ENCODE measurements around the gene NSF. TPM values are rescaled to one million over a fixed set of nuclear protein-coding genes. Genes with fewer than 3 reads are reported as not detected.

NSF gene
- total RNA-seq, 4 donors from 2014 or later: 14.9 to 31.8 (median 18.7) TPM

DNA sequence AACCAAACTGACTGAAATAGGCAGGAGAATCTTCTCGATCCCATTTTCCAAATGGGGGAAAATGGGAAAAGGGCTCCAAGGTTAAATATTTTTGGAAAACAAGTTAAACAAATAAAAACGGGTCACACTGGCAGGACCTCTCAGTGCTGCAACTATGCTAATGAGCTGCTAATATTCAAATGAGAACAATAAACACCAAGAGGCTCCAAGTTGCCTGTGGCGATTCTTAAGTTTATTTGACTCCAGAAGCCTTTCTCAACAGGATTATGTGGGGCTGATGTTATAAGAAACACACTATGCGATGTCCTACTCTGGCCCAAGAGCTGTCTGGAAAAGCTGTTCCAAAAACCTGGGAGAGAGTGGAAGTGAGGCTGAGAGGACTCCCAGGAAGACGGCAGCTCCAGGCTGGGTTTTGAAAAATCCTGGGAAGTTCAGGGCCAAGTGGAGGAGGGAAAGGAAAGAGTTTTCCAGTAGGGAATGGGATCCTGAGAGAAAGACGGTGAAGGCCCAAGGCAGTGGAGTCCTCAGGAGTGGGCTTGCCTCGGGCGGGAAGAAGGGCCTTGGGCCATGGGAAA is 206.6 kb downstream of the NSF start:
- WGBS, 2 donors: 54 to 58% methylated on average over 8 of the region's 8 CpGs
- DNase-seq (ENCODE audit: low spot score in 2 of 2): no peak
- H3K27ac ChIP-seq: no peak overlapping the region
- H3K4me3 ChIP-seq: no peak overlapping the region
- H3K4me1 ChIP-seq: no peaks in the 10 kb centered on the region
- TF ChIP-seq POLR2A (IDR thresholded peaks at IDR 0.05) (no peak), EP300 (IDR thresholded peaks at IDR 0.05) (no peak)
- TF ChIP-seq, protein P1, sequence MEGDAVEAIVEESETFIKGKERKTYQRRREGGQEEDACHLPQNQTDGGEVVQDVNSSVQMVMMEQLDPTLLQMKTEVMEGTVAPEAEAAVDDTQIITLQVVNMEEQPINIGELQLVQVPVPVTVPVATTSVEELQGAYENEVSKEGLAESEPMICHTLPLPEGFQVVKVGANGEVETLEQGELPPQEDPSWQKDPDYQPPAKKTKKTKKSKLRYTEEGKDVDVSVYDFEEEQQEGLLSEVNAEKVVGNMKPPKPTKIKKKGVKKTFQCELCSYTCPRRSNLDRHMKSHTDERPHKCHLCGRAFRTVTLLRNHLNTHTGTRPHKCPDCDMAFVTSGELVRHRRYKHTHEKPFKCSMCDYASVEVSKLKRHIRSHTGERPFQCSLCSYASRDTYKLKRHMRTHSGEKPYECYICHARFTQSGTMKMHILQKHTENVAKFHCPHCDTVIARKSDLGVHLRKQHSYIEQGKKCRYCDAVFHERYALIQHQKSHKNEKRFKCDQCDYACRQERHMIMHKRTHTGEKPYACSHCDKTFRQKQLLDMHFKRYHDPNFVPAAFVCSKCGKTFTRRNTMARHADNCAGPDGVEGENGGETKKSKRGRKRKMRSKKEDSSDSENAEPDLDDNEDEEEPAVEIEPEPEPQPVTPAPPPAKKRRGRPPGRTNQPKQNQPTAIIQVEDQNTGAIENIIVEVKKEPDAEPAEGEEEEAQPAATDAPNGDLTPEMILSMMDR (IDR thresholded peaks at IDR 0.05): no peak
- H3K27me3 ChIP-seq: peaks cover 0 to 30% of the 10 kb centered on the region in 2 donors
- no peaks in the 10 kb centered on the region for H3K36me3 ChIP-seq
- no peaks in the 10 kb centered on the region for H3K9me3 ChIP-seq

DNA sequence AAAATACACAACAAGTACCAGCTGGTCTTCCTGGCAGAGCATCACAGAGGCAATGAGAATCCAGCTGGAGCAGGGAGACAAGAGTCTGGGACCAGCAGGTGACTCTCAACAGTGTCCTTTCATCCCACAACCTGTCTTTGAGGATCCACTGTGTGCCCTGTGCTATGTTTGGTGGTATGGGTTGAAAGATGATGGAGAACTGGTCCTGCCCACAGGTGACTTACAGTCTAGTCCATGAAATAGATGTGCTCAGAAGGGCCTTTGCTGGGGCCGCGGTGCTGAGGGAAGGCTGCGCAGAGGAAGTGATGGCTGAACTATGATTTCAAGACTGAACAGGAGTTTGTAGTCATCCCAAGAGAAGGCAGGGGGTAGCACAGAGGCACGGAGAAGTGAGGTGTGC is 210.1 kb downstream of the NSF start:
- TF ChIP-seq, protein P1 (IDR thresholded peaks at IDR 0.05): no peak
- TF ChIP-seq EP300 (IDR thresholded peaks at IDR 0.05): no peak
- no peak for TF ChIP-seq POLR2A (IDR thresholded peaks at IDR 0.05)
- Histone ChIP-seq H3K36me3 (no peaks in the 10 kb centered on the region), H3K4me1 (no peaks in the 10 kb centered on the region), H3K27ac (no peak overlapping the region), H3K9me3 (peaks cover 0 to 5% (median 0%) of the 10 kb centered on the region in 4 donors), H3K4me3 (no peak overlapping the region), H3K27me3 (peaks cover 0 to 16% of the 10 kb centered on the region in 2 donors)
- DNase-seq (ENCODE audit: low spot score in 2 of 2): no peak
- WGBS, 2 donors: 90 to 97% methylated on average over 4 of the region's 4 CpGs

DNA sequence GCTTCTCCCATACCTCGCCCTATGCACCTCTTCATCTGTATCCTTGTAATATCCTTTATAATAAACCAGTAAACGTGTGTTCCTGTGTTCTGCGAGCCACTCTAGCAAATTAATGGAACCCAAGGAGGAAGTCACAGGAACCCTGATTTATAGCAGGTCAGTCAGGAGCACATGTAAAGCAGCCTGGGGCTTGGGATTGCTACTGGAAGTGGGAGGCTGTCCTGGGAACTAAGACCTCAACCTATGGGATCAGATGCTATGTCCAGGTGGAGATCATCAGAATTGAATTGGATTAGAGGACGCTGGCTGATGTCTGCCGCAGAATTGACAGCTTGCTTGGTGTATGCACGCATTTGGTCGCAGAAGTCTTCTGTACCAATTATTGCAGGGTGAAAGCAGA is 212.3 kb downstream of the NSF start:
- 65 to 68% methylated on average over 7 of the region's 7 CpGs for WGBS, 2 donors
- Histone ChIP-seq H3K4me1 (no peaks in the 10 kb centered on the region), H3K4me3 (no peak overlapping the region), H3K27me3 (peaks cover 0 to 8% of the 10 kb centered on the region in 2 donors), H3K36me3 (no peaks in the 10 kb centered on the region), H3K27ac (no peak overlapping the region), H3K9me3 (peaks cover 0 to 5% (median 0%) of the 10 kb centered on the region in 4 donors)
- TF ChIP-seq, protein P1 (IDR thresholded peaks at IDR 0.05): no peak
- no peak for TF ChIP-seq EP300 (IDR thresholded peaks at IDR 0.05)
- DNase-seq (ENCODE audit: low spot score in 2 of 2): no peak

DNA sequence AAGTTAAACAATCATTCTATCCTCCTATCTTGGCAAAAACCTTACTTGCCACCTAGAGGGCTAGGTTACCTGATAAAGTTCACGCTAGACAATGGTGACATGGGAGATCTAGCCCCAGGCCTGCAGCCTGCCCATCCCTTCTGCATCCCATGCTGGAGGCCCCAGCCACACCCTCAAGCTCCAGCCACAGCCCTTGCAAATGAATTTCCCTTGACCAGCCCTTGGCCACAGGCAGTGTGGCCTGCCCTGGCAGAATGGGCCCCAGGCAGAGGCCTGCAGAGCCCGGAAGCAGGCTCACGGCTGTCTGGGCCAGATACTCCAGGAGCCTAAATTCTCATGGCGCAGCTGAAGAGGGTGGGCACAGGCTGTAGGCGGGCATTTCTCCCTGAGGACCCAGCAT is 213.1 kb downstream of the NSF start:
- peaks cover 0 to 8% of the 10 kb centered on the region in 2 donors for H3K27me3 ChIP-seq
- H3K4me1 ChIP-seq: no peaks in the 10 kb centered on the region
- no peak overlapping the region for H3K4me3 ChIP-seq
- WGBS, 2 donors: 79 to 88% methylated on average over 4 to 5 of the region's 5 CpGs
- DNase-seq (ENCODE audit: low spot score in 2 of 2): no peak
- TF ChIP-seq EP300 (IDR thresholded peaks at IDR 0.05): no peak
- TF ChIP-seq POLR2A (IDR thresholded peaks at IDR 0.05): no peak
- TF ChIP-seq, protein P1 (IDR thresholded peaks at IDR 0.05): no peak
- H3K27ac ChIP-seq: no peak overlapping the region
- peaks cover 0 to 5% (median 0%) of the 10 kb centered on the region in 4 donors for H3K9me3 ChIP-seq
- no peaks in the 10 kb centered on the region for H3K36me3 ChIP-seq

DNA sequence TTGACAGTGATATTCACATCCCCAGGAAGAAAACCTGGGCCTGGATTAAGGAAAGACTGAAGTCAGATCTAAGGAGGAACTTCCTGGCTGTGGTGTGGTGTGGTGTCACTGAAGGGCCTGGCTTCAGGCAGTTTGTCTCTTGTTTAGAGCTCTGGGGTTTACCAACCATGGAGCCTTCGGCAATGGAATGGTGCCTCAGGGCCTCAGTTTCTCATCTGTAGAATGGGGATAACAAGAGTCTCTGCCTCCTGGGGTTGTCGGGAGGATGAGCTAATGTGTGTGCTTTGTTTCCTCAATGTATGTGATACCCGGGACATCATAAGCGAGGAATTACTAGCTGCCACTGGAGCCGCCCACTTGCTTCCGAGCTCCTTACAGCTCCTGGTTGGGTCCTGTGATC is 215.3 kb downstream of the NSF start:
- no peak overlapping the region for H3K27ac ChIP-seq
- 89 to 90% methylated on average over 6 of the region's 6 CpGs for WGBS, 2 donors

More for the DNA sequence above, 215.3 kb downstream of the NSF start:
- Histone ChIP-seq H3K27me3 (peaks cover 0 to 8% of the 10 kb centered on the region in 2 donors), H3K4me1 (no peaks in the 10 kb centered on the region), H3K9me3 (peaks cover 0 to 5% (median 0%) of the 10 kb centered on the region in 4 donors), H3K4me3 (no peak overlapping the region), H3K36me3 (no peaks in the 10 kb centered on the region)
- no peak for DNase-seq (ENCODE audit: low spot score in 2 of 2)
- TF ChIP-seq, protein P1 (IDR thresholded peaks at IDR 0.05): no peak
- no peak for TF ChIP-seq EP300 (IDR thresholded peaks at IDR 0.05)
- TF ChIP-seq POLR2A (IDR thresholded peaks at IDR 0.05): no peak

Other genes starting within 250 kb of the NSF start
- 10 to 100 TPM in 3 of 4 donors, 1 to 10 TPM in 1; 2.1 to 27.8 (median 11.8) TPM for gene ARL17B, start 228.9 kb upstream of the NSF start, total RNA-seq
- gene LRRC37A2, start 78.2 kb upstream of the NSF start, total RNA-seq: 10 to 100 TPM in 3 of 4 donors, 1 to 10 TPM in 1; 8.6 to 24.6 (median 18.0) TPM
- 10 to 100 TPM; 10.9 to 17.7 (median 13.7) TPM for gene ARL17A, start 11.0 kb upstream of the NSF start, total RNA-seq
- gene WNT3, start 228.0 kb downstream of the NSF start, total RNA-seq: under 1 TPM; 0.21 to 0.90 (median 0.73) TPM